Stimulated activated CD4-positive, alpha-beta T cell treated with anti-CD3 and anti-CD28 coated beads, Interleukin-4, amount 100 ng/mL, for 24 hours (primary cell): ENCODE results near the gene OSBPL1A.
"Not testable (repeated sequence)": the region's sequence is repeated elsewhere in the genome, so short reads cannot be mapped to it uniquely, and the experiment has no call there.

Source experiments
- DNase-seq: peaks from one replicate; pipeline ENCODE4 v3.0.0-alpha.2; 2020

Gene OSBPL1A

GRCh38 chr18:24177499-24178133 is 220.0 kb downstream of the OSBPL1A start:
- DNase-seq: no peak

- peak; percentile 52 for DNase-seq
These were observed 220.8 kb downstream of the OSBPL1A start for GRCh38 chr18:24176727-24177416.

DNA sequence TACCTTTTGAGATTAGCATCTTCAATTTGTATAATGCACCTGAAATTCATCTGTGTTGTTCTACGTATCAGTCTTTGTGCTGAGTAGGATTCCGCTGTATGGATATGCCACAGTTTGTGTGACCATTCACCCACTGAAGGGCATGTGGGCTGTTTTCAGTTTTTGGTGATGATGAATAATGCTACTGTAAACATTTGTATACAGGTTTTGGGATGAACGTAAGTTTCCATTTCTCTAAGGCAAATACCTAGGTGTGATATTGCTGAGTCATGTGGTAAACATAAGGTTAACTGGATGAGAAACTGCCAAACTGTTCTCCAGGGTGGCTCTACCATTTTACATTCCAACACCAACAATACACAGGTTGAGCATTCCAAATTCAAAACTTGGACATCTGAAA is 223.6 kb downstream of the OSBPL1A start:
- no peak for DNase-seq

GRCh38 chr18:24170360-24170759 is 227.3 kb downstream of the OSBPL1A start:
- no peak for DNase-seq

DNA sequence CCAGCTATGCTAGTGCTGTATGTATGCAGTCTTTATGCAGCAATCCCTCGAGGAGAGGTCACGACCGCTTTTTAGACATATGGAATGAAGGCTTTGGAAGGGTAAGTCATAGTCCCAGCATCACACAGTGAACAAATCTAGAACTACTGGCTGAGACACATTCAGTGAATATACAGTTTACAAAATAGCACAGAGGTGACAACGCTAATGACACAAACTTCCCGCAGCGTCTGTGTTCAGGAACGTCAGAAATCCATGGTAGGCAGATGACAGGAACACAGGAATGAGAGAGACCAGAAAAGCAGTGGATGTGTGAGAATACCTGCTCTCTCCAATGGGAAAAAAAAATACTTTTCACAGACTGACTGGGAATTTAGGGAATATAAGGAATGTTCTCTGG is 229.1 kb downstream of the OSBPL1A start:
- no peak for DNase-seq

DNA sequence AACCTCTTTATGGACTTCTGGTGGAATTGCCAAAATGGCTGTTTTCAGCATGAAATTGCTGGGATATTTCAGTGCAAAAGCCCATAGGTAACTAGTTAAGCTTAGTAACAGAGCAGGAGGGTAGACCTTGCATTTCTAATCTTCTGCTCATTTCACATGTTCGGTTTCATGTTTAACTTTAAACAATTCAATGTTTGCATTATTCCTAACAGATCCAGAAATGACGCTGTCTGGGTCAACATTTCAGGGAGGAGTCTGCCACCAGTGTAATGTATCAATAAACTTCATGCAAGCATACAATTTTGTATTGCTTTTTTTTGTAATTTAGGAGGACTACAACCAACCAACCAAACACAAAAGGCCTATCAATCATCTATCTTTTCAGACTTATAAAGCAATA is 236.3 kb downstream of the OSBPL1A start:
- DNase-seq: no peak

DNA sequence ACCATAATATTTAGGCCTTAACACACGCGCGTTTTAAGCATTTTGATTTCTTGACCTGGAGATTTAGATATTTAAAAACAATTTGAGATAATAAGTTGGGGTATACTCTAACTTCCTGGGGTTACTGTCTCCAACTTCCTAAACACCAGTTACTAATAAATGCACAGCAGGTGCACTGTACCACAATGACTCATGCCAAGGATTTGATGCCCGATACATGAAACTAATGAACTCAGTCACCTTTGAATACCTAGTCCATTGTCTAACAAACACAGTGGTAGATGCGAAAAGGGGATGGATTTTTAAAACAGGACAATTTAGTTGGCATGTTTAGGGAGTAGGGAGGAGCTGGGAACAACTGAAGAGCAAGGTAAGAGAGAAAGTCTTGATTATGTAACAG is 237.5 kb downstream of the OSBPL1A start:
- no peak for DNase-seq

DNA sequence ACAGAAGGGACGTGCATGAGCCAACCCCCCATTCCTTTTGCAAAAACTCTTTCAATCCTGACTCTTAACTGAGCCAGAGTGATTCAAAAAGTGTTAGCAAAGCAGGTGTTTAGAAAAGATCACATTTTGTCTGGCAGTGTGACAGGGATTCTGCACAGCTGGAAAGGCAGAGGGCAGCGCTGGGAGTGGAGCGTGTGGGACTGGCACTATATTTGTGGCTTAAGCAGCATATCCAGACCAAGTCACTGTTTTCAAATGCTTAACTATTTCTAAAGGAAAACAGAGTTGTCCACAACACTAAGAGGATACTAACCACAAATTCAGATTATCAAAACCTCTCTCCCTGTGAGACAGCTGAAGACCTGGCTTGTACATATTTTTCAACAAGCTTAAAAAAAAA is 239.8 kb downstream of the OSBPL1A start:
- no peak for DNase-seq

- no peak for DNase-seq
These were observed 244.2 kb downstream of the OSBPL1A start for GRCh38 chr18:24153397-24153796.

DNA sequence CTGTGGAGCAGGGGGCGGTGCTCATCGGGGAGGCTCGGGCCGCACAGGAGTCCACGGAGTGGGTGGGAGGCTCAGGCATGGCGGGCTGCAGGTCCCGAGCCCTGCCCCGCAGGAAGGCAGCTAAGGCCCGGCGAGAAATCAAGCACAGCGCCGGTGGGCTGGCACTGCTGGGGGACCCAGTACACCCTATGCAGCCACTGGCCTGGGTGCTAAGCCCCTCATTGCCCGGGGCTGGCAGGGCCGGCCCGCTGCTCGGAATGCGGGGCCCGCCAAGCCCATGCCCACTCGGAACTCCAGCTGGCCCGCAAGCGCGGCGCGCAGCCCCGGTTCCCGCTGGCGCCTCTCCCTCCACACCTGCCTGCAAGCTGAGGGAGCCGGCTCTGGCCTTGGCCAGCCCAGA is 248.0 kb downstream of the OSBPL1A start:
- not testable (repeated sequence) for DNase-seq

- no peak for DNase-seq
These were observed 255.2 kb downstream of the OSBPL1A start for GRCh38 chr18:24142376-24142775.

GRCh38 chr18:24140697-24141096 is 256.9 kb downstream of the OSBPL1A start:
- no peak for DNase-seq

DNA sequence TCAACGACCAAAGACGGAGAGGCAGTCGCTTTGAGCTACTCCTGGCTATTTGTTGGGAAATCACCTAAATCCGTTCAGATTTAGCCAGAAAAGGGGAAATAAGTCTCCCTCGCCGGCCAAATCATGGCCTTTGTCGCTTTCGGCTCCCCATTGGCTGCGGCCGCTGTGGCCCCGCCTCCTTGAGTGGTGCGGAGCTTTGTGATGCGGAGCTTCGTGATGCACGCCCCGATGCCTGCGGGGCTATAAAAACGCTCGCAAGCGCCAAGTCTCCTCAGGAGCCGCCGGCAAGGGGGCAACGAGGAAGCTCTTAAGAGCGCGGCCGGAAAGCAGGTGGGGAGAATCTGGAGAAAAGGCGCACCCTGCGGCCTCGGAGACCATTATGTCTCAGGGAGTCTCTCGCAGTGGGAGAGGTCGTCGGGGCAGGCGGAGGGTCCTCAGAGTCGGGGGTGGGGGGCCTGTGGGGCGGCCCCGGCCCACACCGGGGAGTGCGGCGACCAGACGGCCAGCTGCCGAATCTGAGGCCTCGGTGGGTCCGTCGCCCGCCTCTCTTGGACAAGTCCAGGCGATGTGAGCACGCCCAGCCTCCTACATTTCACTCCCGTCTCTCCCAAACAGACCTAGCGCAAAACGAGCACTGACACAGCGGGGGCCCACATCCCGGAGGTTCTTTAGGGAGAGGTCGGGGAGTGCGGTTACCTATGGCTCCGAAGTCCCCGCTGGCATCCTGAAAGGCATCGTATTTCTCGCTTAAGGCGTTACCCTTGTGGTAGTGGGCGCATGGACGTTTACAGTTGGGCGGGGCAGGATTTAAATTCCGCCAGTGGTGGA is 258.6 kb downstream of the OSBPL1A start, which contains the start of gene CABYR:
CABYR (plus strand) TSS at position 274 of the 828 bp plus-strand sequence. CDS start 4,053 bp downstream, outside the sequence.
- peak; percentile 78 for DNase-seq

GRCh38 chr18:24138409-24138788 is 259.2 kb downstream of the OSBPL1A start:
- no peak for DNase-seq

DNA sequence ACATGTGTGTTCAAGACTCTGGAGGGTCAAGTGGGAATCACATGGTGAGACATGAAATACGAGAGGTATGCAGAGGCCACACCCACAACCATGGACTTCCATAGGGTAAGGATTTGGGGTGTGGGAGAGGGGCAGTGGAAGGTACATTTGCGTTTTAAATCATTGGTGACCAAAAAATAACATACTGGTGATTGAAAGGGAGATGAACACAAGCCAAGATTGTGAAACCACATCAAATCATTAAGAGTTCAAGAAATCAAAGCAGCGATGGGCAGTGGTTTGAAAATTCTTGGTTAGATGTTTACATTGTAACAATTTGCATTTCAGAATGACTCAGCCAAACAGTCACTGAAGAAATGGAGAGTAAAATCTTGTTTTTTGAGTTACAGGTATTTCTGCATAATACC is 260.7 kb downstream of the OSBPL1A start:
- no peak for DNase-seq

- DNase-seq: no peak
These were observed 267.1 kb downstream of the OSBPL1A start for GRCh38 chr18:24130494-24130893.

GRCh38 chr18:24128700-24129099 is 268.9 kb downstream of the OSBPL1A start:
- DNase-seq: no peak

DNA sequence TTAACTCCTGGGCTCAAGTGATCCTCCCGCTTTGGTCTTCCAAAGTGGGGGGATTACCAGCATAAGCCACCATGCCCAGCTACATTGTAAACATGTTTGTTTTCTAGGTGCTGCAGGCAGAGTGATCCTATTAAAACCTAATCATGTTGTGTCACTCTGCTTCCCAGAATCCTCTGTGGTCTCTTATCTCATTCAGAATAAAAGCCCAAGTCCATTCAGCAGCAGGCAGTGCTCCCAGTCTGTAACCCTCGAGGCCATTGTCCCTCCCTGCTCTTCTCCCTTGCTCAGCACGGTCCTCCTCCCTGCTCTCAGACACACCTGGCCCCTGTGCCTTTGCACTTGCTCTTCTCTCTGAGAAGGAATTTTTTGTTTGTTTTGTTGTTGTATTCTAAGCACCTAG is 269.9 kb downstream of the OSBPL1A start:
- DNase-seq: no peak

GRCh38 chr18:24126155-24126961 is 271.3 kb downstream of the OSBPL1A start:
- DNase-seq: no peak

GRCh38 chr18:24121625-24122024 is 276.0 kb downstream of the OSBPL1A start:
- DNase-seq: no peak

DNA sequence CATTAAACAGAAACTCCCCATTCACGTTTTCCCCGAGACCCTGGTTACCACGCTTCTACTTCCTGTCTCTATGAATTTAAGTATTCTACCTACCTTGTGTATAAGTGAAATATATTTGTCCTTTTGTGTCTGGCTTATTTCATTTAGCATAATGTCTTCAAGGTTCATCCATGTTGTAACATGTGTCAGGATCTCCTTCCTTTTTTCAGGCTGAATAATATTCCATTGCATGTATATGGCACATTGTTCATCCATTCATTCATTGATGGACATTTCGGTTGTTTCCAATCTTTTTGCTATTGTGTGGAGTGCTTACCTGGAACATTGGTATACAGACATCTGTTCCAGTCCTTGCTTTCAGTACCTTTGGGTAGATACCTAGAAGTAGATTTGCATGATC is 276.9 kb downstream of the OSBPL1A start:
- DNase-seq: no peak

GRCh38 chr18:24118750-24119577 is 278.7 kb downstream of the OSBPL1A start:
- DNase-seq: peak; percentile 80
